ENCODE data around the gene TASP1.

DNA sequence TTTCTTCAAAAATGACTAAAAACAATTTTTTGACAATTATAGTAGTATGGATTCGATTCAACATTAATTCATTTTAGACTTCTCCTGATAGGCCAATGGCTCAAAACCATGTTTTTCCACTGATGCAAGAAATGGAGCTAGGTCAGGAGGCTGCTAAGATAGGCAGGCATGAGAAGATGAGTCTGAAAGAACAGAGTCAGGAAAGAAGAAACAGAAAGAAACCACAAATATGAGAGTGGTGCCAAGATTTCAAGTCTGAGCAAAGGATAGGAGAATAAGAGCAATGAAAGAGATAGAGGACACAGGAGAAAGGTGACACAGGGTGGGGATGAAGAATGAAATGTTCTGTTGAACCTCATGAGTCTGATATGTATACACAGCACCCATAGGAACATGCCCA is 112.2 kb downstream of the TASP1 start:
- no peak for TF ChIP-seq CTCF (IDR thresholded peaks at IDR 0.05; ENCODE audit: insufficient read depth, low read length, poor library complexity, severe bottlenecking)
- TF ChIP-seq EZH2phosphoT487 (conservative IDR thresholded peaks at IDR 0.05; ENCODE audit: low read length): no peak
